ENCODE measurements around the gene THEM4.

GRCh38 chr1:151952811-151953210 is 43.5 kb upstream of the THEM4 start:
- no peak for TF ChIP-seq CTCF (conservative IDR thresholded peaks at IDR 0.05; ENCODE audit: low read depth, low read length)
- no peak for TF ChIP-seq EZH2 (IDR thresholded peaks at IDR 0.05; ENCODE audit: borderline replicate concordance, low read depth, low read length, poor library complexity, severe bottlenecking)

Measured in A673 (cell line).